ENCODE data around the gene SIN3B. TPM values are rescaled to one million over a fixed set of nuclear protein-coding genes. Genes with fewer than 3 reads are reported as not detected.

The SIN3B gene
- total RNA-seq, 1 experiment from 2014 or later: 83.8 TPM

- peaks cover 2% of the 10 kb centered on the region for H3K4me1 ChIP-seq (replicated peaks; ENCODE audit: insufficient read depth)
- H2AFZ ChIP-seq: no peak overlapping the region
- intact Hi-C loops (cut with micrococcal nuclease; ENCODE audit: unreplicated experiment): no loop called here
- no peak overlapping the region for H3K27ac ChIP-seq
- no peaks in the 10 kb centered on the region for H3K27me3 ChIP-seq (ENCODE audit: insufficient read depth, low read depth)
- ChIA-PET POLR2A (ENCODE audit: unreplicated experiment) (no interaction called here), CTCF (no interaction called here)
- no peak for DNase-seq
- no peak overlapping the region for H3K4me3 ChIP-seq
- BruUV-seq (replicated peaks): no TSS peak
- no peaks in the 10 kb centered on the region for H4K20me1 ChIP-seq (ENCODE audit: insufficient read depth)
- H3K79me2 ChIP-seq (ENCODE audit: low read depth): no peaks in the 10 kb centered on the region
- H3K36me3 ChIP-seq (ENCODE audit: low read depth): no peaks in the 10 kb centered on the region
- H3K9me2 ChIP-seq (ENCODE audit: insufficient read depth): no peaks in the 10 kb centered on the region
- H3K9me3 ChIP-seq (ENCODE audit: insufficient read depth, low read depth): peaks cover 19% of the 10 kb centered on the region
- peaks cover 7% of the 10 kb centered on the region for H3F3A ChIP-seq (ENCODE audit: insufficient read depth, low read depth)
- H3K4me2 ChIP-seq: no peak overlapping the region
- TF ChIP-seq EZH2 (IDR thresholded peaks at IDR 0.05; ENCODE audit: low read depth): no peak
- no peak for TF ChIP-seq CTCF (conservative IDR thresholded peaks at IDR 0.05)
Observed at GRCh38 chr19:16915135-16915534, 85.9 kb downstream of the SIN3B start.

- Histone ChIP-seq H3K27ac (no peak overlapping the region), H3K9me3 (ENCODE audit: insufficient read depth, low read depth) (peaks cover 19% of the 10 kb centered on the region), H3K4me2 (no peak overlapping the region), H3K9me2 (ENCODE audit: insufficient read depth) (no peaks in the 10 kb centered on the region), H2AFZ (no peak overlapping the region), H3F3A (ENCODE audit: insufficient read depth, low read depth) (peaks cover 12% of the 10 kb centered on the region), H3K79me2 (ENCODE audit: low read depth) (no peaks in the 10 kb centered on the region), H3K27me3 (ENCODE audit: insufficient read depth, low read depth) (no peaks in the 10 kb centered on the region), H3K36me3 (ENCODE audit: low read depth) (no peaks in the 10 kb centered on the region), H3K4me3 (no peak overlapping the region), H4K20me1 (ENCODE audit: insufficient read depth) (no peaks in the 10 kb centered on the region), H3K4me1 (replicated peaks; ENCODE audit: insufficient read depth) (peaks cover 8% of the 10 kb centered on the region)
- no TSS peak for BruUV-seq (replicated peaks)
- ChIA-PET CTCF (no interaction called here), POLR2A (ENCODE audit: unreplicated experiment) (no interaction called here)
- intact Hi-C loops (cut with micrococcal nuclease; ENCODE audit: unreplicated experiment): no loop called here
- no peak for TF ChIP-seq CTCF (conservative IDR thresholded peaks at IDR 0.05)
- no peak for DNase-seq
Observed at GRCh38 chr19:16915734-16916133, 86.5 kb downstream of the SIN3B start.

- no peaks in the 10 kb centered on the region for H4K20me1 ChIP-seq (ENCODE audit: insufficient read depth)
- no TSS peak for BruUV-seq (replicated peaks)
- no peaks in the 10 kb centered on the region for H3K27me3 ChIP-seq (ENCODE audit: insufficient read depth, low read depth)
- H3K36me3 ChIP-seq (ENCODE audit: low read depth): no peaks in the 10 kb centered on the region
- CTCF ChIA-PET: no interaction called here
- H2AFZ ChIP-seq: no peak overlapping the region
- POLR2A ChIA-PET (ENCODE audit: unreplicated experiment): no interaction called here
- H3K27ac ChIP-seq: no peak overlapping the region
- no peak for DNase-seq
- no peak overlapping the region for H3K4me3 ChIP-seq
- H3F3A ChIP-seq (ENCODE audit: insufficient read depth, low read depth): peaks cover 28% of the 10 kb centered on the region
- TF ChIP-seq CTCF (conservative IDR thresholded peaks at IDR 0.05) (no peak), EZH2 (IDR thresholded peaks at IDR 0.05; ENCODE audit: low read depth) (no peak)
- no peaks in the 10 kb centered on the region for H3K79me2 ChIP-seq (ENCODE audit: low read depth)
- H3K4me2 ChIP-seq: no peak overlapping the region
- H3K9me2 ChIP-seq (ENCODE audit: insufficient read depth): no peaks in the 10 kb centered on the region
- intact Hi-C loops (cut with micrococcal nuclease; ENCODE audit: unreplicated experiment): no loop called here
- peaks cover 15% of the 10 kb centered on the region for H3K9me3 ChIP-seq (ENCODE audit: insufficient read depth, low read depth)
- peaks cover 24% of the 10 kb centered on the region for H3K4me1 ChIP-seq (replicated peaks; ENCODE audit: insufficient read depth)
Observed at GRCh38 chr19:16917401-16917800, 88.2 kb downstream of the SIN3B start.
